ENCODE measurements around the gene EPHA8.

DNA sequence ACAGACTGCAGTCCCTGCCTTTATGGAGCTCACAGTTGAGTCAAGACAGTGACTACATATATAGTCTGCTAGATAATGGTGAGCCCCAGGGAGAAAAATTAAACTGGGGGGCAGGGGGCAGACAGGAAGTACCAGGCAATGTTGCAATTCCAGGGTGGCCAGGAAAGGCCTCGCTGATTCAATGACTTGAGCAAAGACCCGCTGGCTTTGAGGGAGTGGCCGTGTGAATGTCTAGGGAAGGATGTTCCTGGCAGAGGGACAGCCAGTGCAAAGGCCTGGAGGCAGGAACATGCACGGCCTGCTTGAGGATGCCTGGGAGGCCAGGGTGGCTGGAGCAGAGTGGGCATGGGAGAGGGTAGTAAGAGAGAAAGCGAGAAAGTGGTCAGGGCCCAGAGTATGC lies 23.0 kb upstream of the EPHA8 start:
- TF ChIP-seq CTCF (IDR thresholded peaks at IDR 0.05) (no peak), POLR2AphosphoS5 (IDR thresholded peaks at IDR 0.05; ENCODE audit: insufficient read depth in 1 of 2, low read depth in 1 of 2) (no peak), POLR2A (IDR thresholded peaks at IDR 0.05) (no peak)

Measured in vagina (tissue), 2 donors.